ENCODE measurements around the gene GALNT6.

The GALNT6 gene

GRCh38 chr12:51421266-51421884 is 30.2 kb upstream of the GALNT6 start:
- Histone ChIP-seq H3K36me3 (ENCODE audit: control insufficient read depth in 1 of 2, insufficient read depth in 2 of 2, low read length in 2 of 2) (no peaks in the 10 kb centered on the region), H3K4me1 (ENCODE audit: control insufficient read depth in 1 of 2, insufficient read depth in 2 of 2, low read length in 2 of 2) (peaks cover 0 to 7% of the 10 kb centered on the region in 2 donors), H3K27me3 (ENCODE audit: low read depth, low read length) (no peaks in the 10 kb centered on the region), H3K4me3 (ENCODE audit: low read depth in 1 of 2, low read length in 2 of 2) (no peak overlapping the region), H3K9me3 (ENCODE audit: control insufficient read depth in 1 of 2, low read length in 2 of 2) (no peaks in the 10 kb centered on the region), H3K27ac (ENCODE audit: low read length) (no peak overlapping the region)

- H3K9me3 ChIP-seq (ENCODE audit: control insufficient read depth in 1 of 2, low read length in 2 of 2): no peaks in the 10 kb centered on the region
- H3K27ac ChIP-seq (ENCODE audit: low read length): no peak overlapping the region
- H3K4me3 ChIP-seq (ENCODE audit: low read depth in 1 of 2, low read length in 2 of 2): no peak overlapping the region
- no peaks in the 10 kb centered on the region for H3K36me3 ChIP-seq (ENCODE audit: control insufficient read depth in 1 of 2, insufficient read depth in 2 of 2, low read length in 2 of 2)
- H3K4me1 ChIP-seq (ENCODE audit: control insufficient read depth in 1 of 2, insufficient read depth in 2 of 2, low read length in 2 of 2): peaks cover 0 to 6% of the 10 kb centered on the region in 2 donors
- no peaks in the 10 kb centered on the region for H3K27me3 ChIP-seq (ENCODE audit: low read depth, low read length)
These were observed 28.4 kb upstream of the GALNT6 start for GRCh38 chr12:51419425-51420193.

- Histone ChIP-seq H3K4me3 (ENCODE audit: low read depth in 1 of 2, low read length in 2 of 2) (no peak overlapping the region), H3K4me1 (ENCODE audit: control insufficient read depth in 1 of 2, insufficient read depth in 2 of 2, low read length in 2 of 2) (no peaks in the 10 kb centered on the region), H3K36me3 (ENCODE audit: control insufficient read depth in 1 of 2, insufficient read depth in 2 of 2, low read length in 2 of 2) (no peaks in the 10 kb centered on the region), H3K9me3 (ENCODE audit: control insufficient read depth in 1 of 2, low read length in 2 of 2) (no peaks in the 10 kb centered on the region), H3K27ac (ENCODE audit: low read length) (no peak overlapping the region), H3K27me3 (ENCODE audit: low read depth, low read length) (no peaks in the 10 kb centered on the region)
These were observed 26.6 kb upstream of the GALNT6 start for GRCh38 chr12:51417826-51418225.

GRCh38 chr12:51415931-51416330 is 24.7 kb upstream of the GALNT6 start:
- no peaks in the 10 kb centered on the region for H3K9me3 ChIP-seq (ENCODE audit: control insufficient read depth in 1 of 2, low read length in 2 of 2)
- no peak overlapping the region for H3K27ac ChIP-seq (ENCODE audit: low read length)
- H3K4me3 ChIP-seq (ENCODE audit: low read depth in 1 of 2, low read length in 2 of 2): no peak overlapping the region
- no peaks in the 10 kb centered on the region for H3K36me3 ChIP-seq (ENCODE audit: control insufficient read depth in 1 of 2, insufficient read depth in 2 of 2, low read length in 2 of 2)
- H3K4me1 ChIP-seq (ENCODE audit: control insufficient read depth in 1 of 2, insufficient read depth in 2 of 2, low read length in 2 of 2): no peaks in the 10 kb centered on the region
- H3K27me3 ChIP-seq (ENCODE audit: low read depth, low read length): no peaks in the 10 kb centered on the region

GRCh38 chr12:51413791-51414190 is 22.6 kb upstream of the GALNT6 start:
- Histone ChIP-seq H3K27me3 (ENCODE audit: low read depth, low read length) (no peaks in the 10 kb centered on the region), H3K36me3 (ENCODE audit: control insufficient read depth in 1 of 2, insufficient read depth in 2 of 2, low read length in 2 of 2) (no peaks in the 10 kb centered on the region), H3K9me3 (ENCODE audit: control insufficient read depth in 1 of 2, low read length in 2 of 2) (no peaks in the 10 kb centered on the region), H3K4me1 (ENCODE audit: control insufficient read depth in 1 of 2, insufficient read depth in 2 of 2, low read length in 2 of 2) (no peaks in the 10 kb centered on the region), H3K27ac (ENCODE audit: low read length) (no peak overlapping the region), H3K4me3 (ENCODE audit: low read depth in 1 of 2, low read length in 2 of 2) (no peak overlapping the region)

- no peaks in the 10 kb centered on the region for H3K4me1 ChIP-seq (ENCODE audit: control insufficient read depth in 1 of 2, insufficient read depth in 2 of 2, low read length in 2 of 2)
- no peak overlapping the region for H3K27ac ChIP-seq (ENCODE audit: low read length)
- no peaks in the 10 kb centered on the region for H3K27me3 ChIP-seq (ENCODE audit: low read depth, low read length)
- H3K36me3 ChIP-seq (ENCODE audit: control insufficient read depth in 1 of 2, insufficient read depth in 2 of 2, low read length in 2 of 2): no peaks in the 10 kb centered on the region
- no peak overlapping the region for H3K4me3 ChIP-seq (ENCODE audit: low read depth in 1 of 2, low read length in 2 of 2)
- no peaks in the 10 kb centered on the region for H3K9me3 ChIP-seq (ENCODE audit: control insufficient read depth in 1 of 2, low read length in 2 of 2)
These were observed 21.9 kb upstream of the GALNT6 start for GRCh38 chr12:51413149-51413548.

GRCh38 chr12:51409846-51410245 is 18.6 kb upstream of the GALNT6 start:
- Histone ChIP-seq H3K4me1 (ENCODE audit: control insufficient read depth in 1 of 2, insufficient read depth in 2 of 2, low read length in 2 of 2) (no peaks in the 10 kb centered on the region), H3K4me3 (ENCODE audit: low read depth in 1 of 2, low read length in 2 of 2) (no peak overlapping the region), H3K9me3 (ENCODE audit: control insufficient read depth in 1 of 2, low read length in 2 of 2) (no peaks in the 10 kb centered on the region), H3K27ac (ENCODE audit: low read length) (no peak overlapping the region), H3K36me3 (ENCODE audit: control insufficient read depth in 1 of 2, insufficient read depth in 2 of 2, low read length in 2 of 2) (no peaks in the 10 kb centered on the region), H3K27me3 (ENCODE audit: low read depth, low read length) (no peaks in the 10 kb centered on the region)

GRCh38 chr12:51407604-51408003 is 16.4 kb upstream of the GALNT6 start:
- Histone ChIP-seq H3K4me1 (ENCODE audit: control insufficient read depth in 1 of 2, insufficient read depth in 2 of 2, low read length in 2 of 2) (no peaks in the 10 kb centered on the region), H3K4me3 (ENCODE audit: low read depth in 1 of 2, low read length in 2 of 2) (no peak overlapping the region), H3K9me3 (ENCODE audit: control insufficient read depth in 1 of 2, low read length in 2 of 2) (no peaks in the 10 kb centered on the region), H3K27ac (ENCODE audit: low read length) (no peak overlapping the region), H3K27me3 (ENCODE audit: low read depth, low read length) (no peaks in the 10 kb centered on the region), H3K36me3 (ENCODE audit: control insufficient read depth in 1 of 2, insufficient read depth in 2 of 2, low read length in 2 of 2) (no peaks in the 10 kb centered on the region)

- H3K27ac ChIP-seq (ENCODE audit: low read length): no peak overlapping the region
- no peaks in the 10 kb centered on the region for H3K4me1 ChIP-seq (ENCODE audit: control insufficient read depth in 1 of 2, insufficient read depth in 2 of 2, low read length in 2 of 2)
- H3K27me3 ChIP-seq (ENCODE audit: low read depth, low read length): no peaks in the 10 kb centered on the region
- H3K9me3 ChIP-seq (ENCODE audit: control insufficient read depth in 1 of 2, low read length in 2 of 2): no peaks in the 10 kb centered on the region
- H3K36me3 ChIP-seq (ENCODE audit: control insufficient read depth in 1 of 2, insufficient read depth in 2 of 2, low read length in 2 of 2): no peaks in the 10 kb centered on the region
- H3K4me3 ChIP-seq (ENCODE audit: low read depth in 1 of 2, low read length in 2 of 2): no peak overlapping the region
These were observed 15.7 kb upstream of the GALNT6 start for GRCh38 chr12:51406859-51407258.

- Histone ChIP-seq H3K4me3 (ENCODE audit: low read depth in 1 of 2, low read length in 2 of 2) (no peak overlapping the region), H3K4me1 (ENCODE audit: control insufficient read depth in 1 of 2, insufficient read depth in 2 of 2, low read length in 2 of 2) (no peaks in the 10 kb centered on the region), H3K9me3 (ENCODE audit: control insufficient read depth in 1 of 2, low read length in 2 of 2) (no peaks in the 10 kb centered on the region), H3K27ac (ENCODE audit: low read length) (no peak overlapping the region), H3K36me3 (ENCODE audit: control insufficient read depth in 1 of 2, insufficient read depth in 2 of 2, low read length in 2 of 2) (no peaks in the 10 kb centered on the region), H3K27me3 (ENCODE audit: low read depth, low read length) (no peaks in the 10 kb centered on the region)
These were observed 15.1 kb upstream of the GALNT6 start for GRCh38 chr12:51406290-51406689.

GRCh38 chr12:51405801-51406207 is 14.6 kb upstream of the GALNT6 start:
- no peaks in the 10 kb centered on the region for H3K4me1 ChIP-seq (ENCODE audit: control insufficient read depth in 1 of 2, insufficient read depth in 2 of 2, low read length in 2 of 2)
- no peak overlapping the region for H3K27ac ChIP-seq (ENCODE audit: low read length)
- no peaks in the 10 kb centered on the region for H3K9me3 ChIP-seq (ENCODE audit: control insufficient read depth in 1 of 2, low read length in 2 of 2)
- H3K4me3 ChIP-seq (ENCODE audit: low read depth in 1 of 2, low read length in 2 of 2): no peak overlapping the region
- H3K36me3 ChIP-seq (ENCODE audit: control insufficient read depth in 1 of 2, insufficient read depth in 2 of 2, low read length in 2 of 2): no peaks in the 10 kb centered on the region
- H3K27me3 ChIP-seq (ENCODE audit: low read depth, low read length): no peaks in the 10 kb centered on the region

- Histone ChIP-seq H3K36me3 (ENCODE audit: control insufficient read depth in 1 of 2, insufficient read depth in 2 of 2, low read length in 2 of 2) (no peaks in the 10 kb centered on the region), H3K27me3 (ENCODE audit: low read depth, low read length) (no peaks in the 10 kb centered on the region), H3K27ac (ENCODE audit: low read length) (no peak overlapping the region), H3K4me3 (ENCODE audit: low read depth in 1 of 2, low read length in 2 of 2) (no peak overlapping the region), H3K9me3 (ENCODE audit: control insufficient read depth in 1 of 2, low read length in 2 of 2) (no peaks in the 10 kb centered on the region), H3K4me1 (ENCODE audit: control insufficient read depth in 1 of 2, insufficient read depth in 2 of 2, low read length in 2 of 2) (no peaks in the 10 kb centered on the region)
These were observed 13.4 kb upstream of the GALNT6 start for GRCh38 chr12:51404627-51405026.

Measured in muscle layer of duodenum (tissue), 2 donors.